ENCODE measurements around the gene KRTAP6-2.

GRCh38 chr21:30642564-30642963 lies 43.9 kb upstream of the KRTAP6-2 start, which contains the start of gene KRTAP20-3:
- TF ChIP-seq, protein P1, sequence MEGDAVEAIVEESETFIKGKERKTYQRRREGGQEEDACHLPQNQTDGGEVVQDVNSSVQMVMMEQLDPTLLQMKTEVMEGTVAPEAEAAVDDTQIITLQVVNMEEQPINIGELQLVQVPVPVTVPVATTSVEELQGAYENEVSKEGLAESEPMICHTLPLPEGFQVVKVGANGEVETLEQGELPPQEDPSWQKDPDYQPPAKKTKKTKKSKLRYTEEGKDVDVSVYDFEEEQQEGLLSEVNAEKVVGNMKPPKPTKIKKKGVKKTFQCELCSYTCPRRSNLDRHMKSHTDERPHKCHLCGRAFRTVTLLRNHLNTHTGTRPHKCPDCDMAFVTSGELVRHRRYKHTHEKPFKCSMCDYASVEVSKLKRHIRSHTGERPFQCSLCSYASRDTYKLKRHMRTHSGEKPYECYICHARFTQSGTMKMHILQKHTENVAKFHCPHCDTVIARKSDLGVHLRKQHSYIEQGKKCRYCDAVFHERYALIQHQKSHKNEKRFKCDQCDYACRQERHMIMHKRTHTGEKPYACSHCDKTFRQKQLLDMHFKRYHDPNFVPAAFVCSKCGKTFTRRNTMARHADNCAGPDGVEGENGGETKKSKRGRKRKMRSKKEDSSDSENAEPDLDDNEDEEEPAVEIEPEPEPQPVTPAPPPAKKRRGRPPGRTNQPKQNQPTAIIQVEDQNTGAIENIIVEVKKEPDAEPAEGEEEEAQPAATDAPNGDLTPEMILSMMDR (conservative IDR thresholded peaks at IDR 0.05; ENCODE audit: low read depth, low read length) = no peak
- TF ChIP-seq EZH2 (IDR thresholded peaks at IDR 0.05; ENCODE audit: borderline replicate concordance, low read depth, low read length, poor library complexity, severe bottlenecking) = no peak

Measured in A673 (cell line).